Measurements from ENCODE around the gene STK26.
"Not testable (repeated sequence)": the region's sequence is repeated elsewhere in the genome, so short reads cannot be mapped to it uniquely, and the experiment has no call there.

The STK26 gene

GRCh38 chrX:132022967-132023895 is at the start of gene STK26:
STK26 (plus strand) TSS chrX:132023302; CDS start chrX:132023618, 316 bp downstream.
- Histone ChIP-seq H3K27me3 (ENCODE audit: control insufficient read depth, insufficient read depth, low read length) (peaks cover 18% of the 10 kb centered on the region), H3K27ac (ENCODE audit: low read depth, low read length) (peak within 1 kb of the TSS; percentile 90), H3K9me3 (ENCODE audit: control insufficient read depth, insufficient read depth, low read length) (no peaks in the 10 kb centered on the region), H3K4me3 (ENCODE audit: low read depth, low read length) (peak within 1 kb of the TSS; percentile 91), H3K36me3 (ENCODE audit: control insufficient read depth, insufficient read depth, low read length) (0 out of 2 replicates have a peak, but pooled peaks cover 3% of the 10 kb centered on the region), H3K9ac (ENCODE audit: low read depth, low read length) (peak within 1 kb of the TSS; percentile 90), H3K4me1 (ENCODE audit: control insufficient read depth, insufficient read depth, low read length) (peaks cover 32% of the 10 kb centered on the region)

- H3K4me3 ChIP-seq (ENCODE audit: low read depth, low read length): no peak overlapping the region
- no peaks in the 10 kb centered on the region for H3K9me3 ChIP-seq (ENCODE audit: control insufficient read depth, insufficient read depth, low read length)
- H3K4me1 ChIP-seq (ENCODE audit: control insufficient read depth, insufficient read depth, low read length): peaks cover 8% of the 10 kb centered on the region
- H3K27ac ChIP-seq (ENCODE audit: low read depth, low read length): no peak overlapping the region
- H3K9ac ChIP-seq (ENCODE audit: low read depth, low read length): no peak overlapping the region
- H3K36me3 ChIP-seq (ENCODE audit: control insufficient read depth, insufficient read depth, low read length): no peaks in the 10 kb centered on the region
- H3K27me3 ChIP-seq (ENCODE audit: control insufficient read depth, insufficient read depth, low read length): peaks cover 6% of the 10 kb centered on the region
Observed at GRCh38 chrX:131975851-131976250, 47.3 kb upstream of the STK26 start.

- peaks cover 12% of the 10 kb centered on the region for H3K27me3 ChIP-seq (ENCODE audit: control insufficient read depth, insufficient read depth, low read length)
- no peak overlapping the region for H3K9ac ChIP-seq (ENCODE audit: low read depth, low read length)
- no peaks in the 10 kb centered on the region for H3K36me3 ChIP-seq (ENCODE audit: control insufficient read depth, insufficient read depth, low read length)
- no peak overlapping the region for H3K4me3 ChIP-seq (ENCODE audit: low read depth, low read length)
- peaks cover 16% of the 10 kb centered on the region for H3K4me1 ChIP-seq (ENCODE audit: control insufficient read depth, insufficient read depth, low read length)
- H3K9me3 ChIP-seq (ENCODE audit: control insufficient read depth, insufficient read depth, low read length): no peaks in the 10 kb centered on the region
- H3K27ac ChIP-seq (ENCODE audit: low read depth, low read length): no peak overlapping the region
Observed at GRCh38 chrX:131977619-131978018, 45.5 kb upstream of the STK26 start.

GRCh38 chrX:131979116-131979515 is 44.0 kb upstream of the STK26 start:
- no peak overlapping the region for H3K9ac ChIP-seq (ENCODE audit: low read depth, low read length)
- peaks cover 12% of the 10 kb centered on the region for H3K27me3 ChIP-seq (ENCODE audit: control insufficient read depth, insufficient read depth, low read length)
- no peaks in the 10 kb centered on the region for H3K9me3 ChIP-seq (ENCODE audit: control insufficient read depth, insufficient read depth, low read length)
- H3K36me3 ChIP-seq (ENCODE audit: control insufficient read depth, insufficient read depth, low read length): no peaks in the 10 kb centered on the region
- no peak overlapping the region for H3K4me3 ChIP-seq (ENCODE audit: low read depth, low read length)
- peaks cover 16% of the 10 kb centered on the region for H3K4me1 ChIP-seq (ENCODE audit: control insufficient read depth, insufficient read depth, low read length)
- no peak overlapping the region for H3K27ac ChIP-seq (ENCODE audit: low read depth, low read length)

- H3K9me3 ChIP-seq (ENCODE audit: control insufficient read depth, insufficient read depth, low read length): no peaks in the 10 kb centered on the region
- peaks cover 8% of the 10 kb centered on the region; the same call in 1 of the 2 replicates for H3K27me3 ChIP-seq (ENCODE audit: control insufficient read depth, insufficient read depth, low read length)
- H3K27ac ChIP-seq (ENCODE audit: low read depth, low read length): peak overlapping the region; percentile 16
- no peak overlapping the region for H3K9ac ChIP-seq (ENCODE audit: low read depth, low read length)
- H3K4me3 ChIP-seq (ENCODE audit: low read depth, low read length): no peak overlapping the region
- peaks cover 18% of the 10 kb centered on the region for H3K4me1 ChIP-seq (ENCODE audit: control insufficient read depth, insufficient read depth, low read length)
- no peaks in the 10 kb centered on the region for H3K36me3 ChIP-seq (ENCODE audit: control insufficient read depth, insufficient read depth, low read length)
Observed at GRCh38 chrX:131985526-131986049, 37.5 kb upstream of the STK26 start.

GRCh38 chrX:131987252-131987651 is 35.9 kb upstream of the STK26 start:
- Histone ChIP-seq H3K4me1 (ENCODE audit: control insufficient read depth, insufficient read depth, low read length) (peaks cover 7% of the 10 kb centered on the region), H3K27ac (ENCODE audit: low read depth, low read length) (no peak overlapping the region), H3K9me3 (ENCODE audit: control insufficient read depth, insufficient read depth, low read length) (no peaks in the 10 kb centered on the region), H3K9ac (ENCODE audit: low read depth, low read length) (no peak overlapping the region), H3K36me3 (ENCODE audit: control insufficient read depth, insufficient read depth, low read length) (no peaks in the 10 kb centered on the region), H3K27me3 (ENCODE audit: control insufficient read depth, insufficient read depth, low read length) (peaks cover 2% of the 10 kb centered on the region; the same call in 1 of the 2 replicates), H3K4me3 (ENCODE audit: low read depth, low read length) (no peak overlapping the region)

- peaks cover 2% of the 10 kb centered on the region; the same call in 1 of the 2 replicates for H3K27me3 ChIP-seq (ENCODE audit: control insufficient read depth, insufficient read depth, low read length)
- H3K9ac ChIP-seq (ENCODE audit: low read depth, low read length): no peak overlapping the region
- no peak overlapping the region for H3K27ac ChIP-seq (ENCODE audit: low read depth, low read length)
Observed at GRCh38 chrX:131988236-131988635, 34.9 kb upstream of the STK26 start.

GRCh38 chrX:132001127-132001526 is 22.0 kb upstream of the STK26 start:
- Histone ChIP-seq H3K27me3 (ENCODE audit: control insufficient read depth, insufficient read depth, low read length) (no peaks in the 10 kb centered on the region; the same call in none of the 2 replicates), H3K27ac (ENCODE audit: low read depth, low read length) (no peak overlapping the region), H3K9ac (ENCODE audit: low read depth, low read length) (no peak overlapping the region), H3K9me3 (ENCODE audit: control insufficient read depth, insufficient read depth, low read length) (no peaks in the 10 kb centered on the region), H3K36me3 (ENCODE audit: control insufficient read depth, insufficient read depth, low read length) (no peaks in the 10 kb centered on the region), H3K4me1 (ENCODE audit: control insufficient read depth, insufficient read depth, low read length) (peaks cover 5% of the 10 kb centered on the region; the same call in 1 of the 2 replicates), H3K4me3 (ENCODE audit: low read depth, low read length) (no peak overlapping the region)

More at GRCh38 chrX:131988236-131988635, 34.9 kb upstream of the STK26 start:
- no peak overlapping the region for H3K4me3 ChIP-seq (ENCODE audit: low read depth, low read length)
- H3K4me1 ChIP-seq (ENCODE audit: control insufficient read depth, insufficient read depth, low read length): peaks cover 7% of the 10 kb centered on the region
- no peaks in the 10 kb centered on the region for H3K9me3 ChIP-seq (ENCODE audit: control insufficient read depth, insufficient read depth, low read length)
- no peaks in the 10 kb centered on the region for H3K36me3 ChIP-seq (ENCODE audit: control insufficient read depth, insufficient read depth, low read length)

GRCh38 chrX:132004728-132005127 is 18.4 kb upstream of the STK26 start:
- no peak overlapping the region for H3K4me3 ChIP-seq (ENCODE audit: low read depth, low read length)
- H3K27me3 ChIP-seq (ENCODE audit: control insufficient read depth, insufficient read depth, low read length): peaks cover 12% of the 10 kb centered on the region
- H3K27ac ChIP-seq (ENCODE audit: low read depth, low read length): no peak overlapping the region
- no peaks in the 10 kb centered on the region for H3K9me3 ChIP-seq (ENCODE audit: control insufficient read depth, insufficient read depth, low read length)
- no peaks in the 10 kb centered on the region for H3K36me3 ChIP-seq (ENCODE audit: control insufficient read depth, insufficient read depth, low read length)
- no peak overlapping the region for H3K9ac ChIP-seq (ENCODE audit: low read depth, low read length)
- H3K4me1 ChIP-seq (ENCODE audit: control insufficient read depth, insufficient read depth, low read length): peaks cover 5% of the 10 kb centered on the region; the same call in 1 of the 2 replicates

GRCh38 chrX:132009350-132009749 is 13.8 kb upstream of the STK26 start:
- peaks cover 12% of the 10 kb centered on the region; the same call in 1 of the 2 replicates for H3K27me3 ChIP-seq (ENCODE audit: control insufficient read depth, insufficient read depth, low read length)
- no peak overlapping the region for H3K4me3 ChIP-seq (ENCODE audit: low read depth, low read length)
- no peaks in the 10 kb centered on the region for H3K9me3 ChIP-seq (ENCODE audit: control insufficient read depth, insufficient read depth, low read length)
- H3K4me1 ChIP-seq (ENCODE audit: control insufficient read depth, insufficient read depth, low read length): peaks cover 5% of the 10 kb centered on the region; the same call in 1 of the 2 replicates
- H3K27ac ChIP-seq (ENCODE audit: low read depth, low read length): no peak overlapping the region
- H3K36me3 ChIP-seq (ENCODE audit: control insufficient read depth, insufficient read depth, low read length): no peaks in the 10 kb centered on the region
- H3K9ac ChIP-seq (ENCODE audit: low read depth, low read length): no peak overlapping the region

- H3K36me3 ChIP-seq (ENCODE audit: control insufficient read depth, insufficient read depth, low read length); H3K9ac ChIP-seq (ENCODE audit: low read depth, low read length); H3K4me1 ChIP-seq (ENCODE audit: control insufficient read depth, insufficient read depth, low read length); H3K4me3 ChIP-seq (ENCODE audit: low read depth, low read length); H3K9me3 ChIP-seq (ENCODE audit: control insufficient read depth, insufficient read depth, low read length); H3K27ac ChIP-seq (ENCODE audit: low read depth, low read length): not testable (repeated sequence)
- peaks cover 14% of the 10 kb centered on the region; the same call in 1 of the 2 replicates for H3K27me3 ChIP-seq (ENCODE audit: control insufficient read depth, insufficient read depth, low read length)
Observed at GRCh38 chrX:132010213-132010612, 12.9 kb upstream of the STK26 start.

Measured in HUES48 (cell line).